Ureter (tissue), 1 donor: ENCODE data around the gene FNTB. TPM values are rescaled to one million over a fixed set of nuclear protein-coding genes. Genes with fewer than 3 reads are reported as not detected.

Source experiments
- DNase-seq: peaks from one replicate; pipeline ENCODE4 v3.0.0-alpha.2; 2020; ENCODE audit warnings: low spot score
- total RNA-seq: library from RNA; stranded (reverse); gene quantifications from one replicate; pipeline ENCODE4 v1.2.4, GENCODE V29; 2023
- donor health status: DM: yes; HTN: yes; CAD: no.

The FNTB gene
- total RNA-seq, 1 donor from 2014 or later, result 28.3 TPM

DNA sequence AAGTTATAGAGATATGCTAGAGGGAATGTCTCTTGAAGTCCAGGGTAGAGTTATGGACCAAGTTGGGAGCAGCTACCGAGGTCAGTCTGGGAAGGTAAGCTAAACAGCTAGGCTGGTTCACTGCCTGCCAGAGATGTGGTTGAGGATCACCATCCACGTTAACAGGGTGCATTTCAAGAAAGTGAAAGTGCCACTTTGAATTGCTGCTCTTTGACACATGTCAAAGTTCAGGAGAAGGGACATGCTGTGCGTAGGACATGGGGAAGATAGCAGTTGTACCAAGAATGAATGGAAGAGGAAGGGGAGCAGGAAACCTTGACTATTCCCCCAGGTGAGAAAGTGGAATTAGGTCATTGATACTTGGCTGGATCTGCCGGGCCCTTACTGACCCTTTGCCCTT, 66.1 kb downstream of the FNTB start:
- no peak for DNase-seq

- DNase-seq, result no peak
Measured at GRCh38 chr14:65053466-65053865, 66.8 kb downstream of the FNTB start.

DNA sequence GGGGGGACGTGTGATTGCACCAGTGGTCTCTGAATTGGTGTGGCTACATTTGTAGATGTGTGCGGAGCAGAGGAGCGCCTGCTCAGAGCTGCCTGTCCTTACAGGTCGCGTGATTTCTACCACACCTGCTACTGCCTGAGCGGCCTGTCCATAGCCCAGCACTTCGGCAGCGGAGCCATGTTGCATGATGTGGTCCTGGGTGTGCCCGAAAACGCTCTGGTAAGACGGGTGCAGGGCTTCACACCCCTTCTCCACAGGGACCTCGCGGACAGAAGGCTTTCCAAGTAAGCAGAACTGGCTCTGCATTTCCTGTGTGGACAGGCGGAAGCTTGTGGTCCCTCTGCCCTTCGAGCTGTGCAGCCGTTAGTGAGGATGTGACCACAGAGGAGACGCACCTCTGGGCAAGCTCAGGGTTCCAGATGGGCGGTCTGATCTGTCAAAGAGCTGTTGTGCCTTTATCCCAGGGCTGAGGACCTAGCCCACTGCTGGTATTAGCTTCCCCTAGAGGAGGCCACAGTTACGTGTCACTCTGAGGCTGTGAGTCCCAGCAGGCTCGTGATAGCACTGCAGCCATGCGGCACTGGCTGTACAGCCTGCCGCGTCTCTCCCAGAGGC, 67.9 kb downstream of the FNTB start:
- DNase-seq, result no peak

DNA sequence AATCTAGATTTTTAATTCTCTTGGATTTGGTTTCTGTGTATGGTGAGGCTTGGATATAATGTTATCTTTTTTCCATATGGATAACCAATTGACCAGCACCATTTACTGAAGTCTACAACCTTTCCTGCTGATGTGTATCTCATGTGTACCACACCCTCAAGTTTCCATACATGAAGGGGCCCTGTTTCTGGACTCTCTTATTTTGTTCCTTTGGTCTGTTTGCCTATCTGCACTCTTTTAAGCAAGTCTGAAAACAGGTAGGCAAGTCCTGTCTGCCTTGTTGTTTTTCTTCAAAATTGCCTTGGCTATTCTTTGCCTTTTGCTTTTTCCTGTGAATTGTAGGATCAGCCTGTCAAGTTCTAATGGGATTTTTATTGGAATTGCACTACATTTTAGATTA, 71.0 kb downstream of the FNTB start:
- no peak for DNase-seq

GRCh38 chr14:65062096-65063075, 75.7 kb downstream of the FNTB start:
- DNase-seq, result no peak

- DNase-seq, result peak; percentile 65
Measured at GRCh38 chr14:65065719-65066118, 79.0 kb downstream of the FNTB start.

DNA sequence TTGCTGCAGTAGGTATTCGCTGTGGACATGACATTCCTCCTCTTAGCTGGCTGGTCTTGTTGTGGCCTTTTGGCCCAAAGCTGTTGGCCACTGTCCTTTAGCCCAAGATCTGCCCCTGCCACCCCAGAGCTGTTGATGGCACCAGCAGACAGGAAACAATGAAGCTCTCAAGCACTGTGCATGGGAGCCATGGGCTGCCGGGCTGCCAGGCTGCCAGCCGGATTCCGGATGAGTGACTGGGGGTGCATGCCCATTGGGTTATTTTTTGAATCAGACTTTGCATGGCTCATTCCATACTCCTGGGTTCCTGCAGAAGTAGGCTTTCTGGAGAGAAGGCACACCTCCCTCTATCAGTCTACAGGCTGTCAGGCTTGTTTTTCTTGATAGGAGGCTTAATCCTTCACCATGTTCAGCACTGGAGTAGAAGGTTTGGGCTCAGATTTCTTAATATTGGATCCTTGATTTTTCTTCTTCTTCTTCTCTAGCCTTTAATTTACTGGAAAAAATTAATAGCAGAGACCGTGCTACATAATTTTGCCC, 83.2 kb downstream of the FNTB start:
- no peak for DNase-seq

DNA sequence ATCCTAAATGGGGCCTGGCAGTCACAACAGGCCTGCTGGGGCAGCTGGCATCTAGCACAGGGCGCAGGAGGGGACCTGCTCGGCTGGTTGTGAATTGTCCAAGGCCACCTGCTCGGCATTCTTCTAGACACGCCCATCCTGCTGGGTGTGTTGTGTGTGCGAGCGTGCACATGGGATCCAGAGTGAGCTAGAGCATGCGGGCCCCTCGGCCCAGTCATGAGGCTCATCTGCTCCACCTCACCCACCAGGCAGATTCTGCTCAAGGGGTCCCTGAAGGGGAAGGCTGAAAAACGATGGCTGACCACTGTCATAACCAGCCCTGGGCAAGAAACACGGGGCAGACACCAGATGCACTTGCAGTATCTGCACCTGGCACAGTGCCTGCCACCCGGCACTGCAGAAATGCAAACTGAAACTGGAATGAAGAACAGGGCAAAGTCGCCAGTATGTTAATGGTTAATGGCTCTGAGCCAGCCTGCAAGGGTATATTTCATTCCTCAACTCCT, 83.8 kb downstream of the FNTB start:
- peak; percentile 82 for DNase-seq

DNA sequence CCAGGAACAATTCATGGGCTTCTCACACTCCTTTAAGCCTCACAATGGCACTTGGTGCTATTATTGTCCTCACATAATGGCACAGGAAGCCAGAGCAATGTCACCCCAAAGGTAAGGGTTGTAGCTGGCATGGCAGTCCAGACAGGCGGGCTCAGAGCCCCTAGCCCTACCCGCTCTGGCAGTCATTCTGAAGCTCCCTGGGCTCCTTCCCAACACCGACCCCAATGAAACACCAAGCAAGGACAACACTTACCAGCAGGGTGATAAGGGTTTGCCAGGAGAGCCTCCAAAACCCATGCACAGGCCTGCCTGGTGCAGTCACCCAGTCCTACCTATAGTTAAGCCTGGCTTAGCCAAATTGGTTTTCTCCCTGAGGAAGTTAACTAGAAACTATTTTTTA, 84.8 kb downstream of the FNTB start:
- no peak for DNase-seq

DNA sequence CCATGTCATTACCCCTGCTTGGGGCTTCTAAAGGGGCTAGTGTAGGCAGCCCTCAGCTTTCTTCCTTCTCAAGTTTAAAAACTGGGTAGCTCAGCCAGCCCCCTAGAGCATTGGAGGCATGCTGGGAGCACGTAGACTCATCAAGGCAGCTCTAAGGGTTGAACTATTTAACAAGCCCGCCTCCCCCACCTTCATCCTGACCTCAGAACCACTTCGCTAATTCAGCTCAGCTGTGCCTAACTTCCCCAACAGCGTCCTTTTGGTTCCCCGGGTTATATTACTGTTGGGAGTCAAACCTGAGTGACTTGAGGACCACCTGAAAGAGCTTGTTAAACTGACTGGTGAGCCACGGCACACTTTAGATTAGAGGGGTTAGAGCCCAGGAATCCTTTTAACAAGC, 85.6 kb downstream of the FNTB start:
- no peak for DNase-seq

GRCh38 chr14:65072937-65073336, 86.2 kb downstream of the FNTB start:
- DNase-seq, result no peak

DNA sequence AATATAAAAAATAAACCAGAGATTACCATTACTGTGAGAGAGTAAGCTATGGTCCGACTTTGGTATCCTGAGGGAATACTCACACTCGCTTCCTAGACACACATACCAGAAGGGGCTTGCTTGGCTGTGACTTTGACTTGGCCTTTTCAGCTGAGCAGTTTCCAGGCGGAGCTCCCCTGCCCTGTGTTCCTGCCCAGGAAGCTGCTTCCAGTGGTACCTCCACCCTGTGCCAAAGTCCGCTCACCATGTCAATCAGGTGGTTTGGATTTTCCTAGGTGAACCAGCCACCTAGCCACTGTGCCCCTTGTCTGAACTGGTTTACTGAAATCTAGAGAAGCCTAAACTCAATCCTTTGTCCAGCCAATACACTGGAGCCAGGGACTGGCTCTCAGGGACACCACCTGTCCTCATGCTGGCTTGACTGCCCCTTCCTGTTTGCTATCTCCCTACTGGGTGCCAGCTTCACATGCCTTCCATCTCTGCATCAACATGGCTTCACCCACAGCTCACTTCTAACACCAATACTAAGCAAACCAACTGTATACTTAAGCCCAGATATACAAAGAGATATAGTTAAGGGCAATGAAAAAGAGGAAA, 87.0 kb downstream of the FNTB start:
- DNase-seq, result no peak

DNA sequence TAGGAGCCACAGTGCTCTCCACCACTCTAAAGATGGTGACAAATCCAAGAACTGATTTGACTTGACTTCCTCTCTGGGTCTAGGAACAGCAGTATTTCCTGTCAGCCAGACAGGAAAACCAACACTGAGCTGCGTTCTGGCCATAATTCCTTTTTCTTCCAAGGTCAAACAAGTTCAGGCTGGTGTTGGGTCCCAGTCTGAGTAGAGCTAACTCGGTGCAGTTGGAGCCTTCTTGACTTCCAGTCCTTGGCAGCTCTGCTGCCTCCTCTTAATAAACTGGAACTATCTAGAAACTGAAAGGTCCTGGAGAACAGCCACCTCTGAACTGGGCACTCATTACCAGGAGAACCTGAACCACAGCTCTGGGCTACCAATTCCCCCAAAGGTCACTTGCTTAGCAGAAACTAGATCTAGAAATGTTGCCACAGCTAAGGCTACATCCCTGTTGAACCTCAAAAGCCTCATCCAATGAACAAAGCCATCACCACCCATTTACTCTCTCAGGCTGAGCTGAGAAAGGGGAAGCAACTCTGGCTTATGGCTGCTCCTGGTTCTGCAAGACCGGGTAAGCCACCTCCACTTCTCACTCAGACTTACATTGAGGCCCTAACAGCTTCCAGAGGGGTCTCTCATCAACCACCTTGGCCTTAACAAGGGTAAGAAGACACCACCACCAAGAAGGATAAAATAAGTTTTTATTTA, 87.9 kb downstream of the FNTB start:
- no peak for DNase-seq

DNA sequence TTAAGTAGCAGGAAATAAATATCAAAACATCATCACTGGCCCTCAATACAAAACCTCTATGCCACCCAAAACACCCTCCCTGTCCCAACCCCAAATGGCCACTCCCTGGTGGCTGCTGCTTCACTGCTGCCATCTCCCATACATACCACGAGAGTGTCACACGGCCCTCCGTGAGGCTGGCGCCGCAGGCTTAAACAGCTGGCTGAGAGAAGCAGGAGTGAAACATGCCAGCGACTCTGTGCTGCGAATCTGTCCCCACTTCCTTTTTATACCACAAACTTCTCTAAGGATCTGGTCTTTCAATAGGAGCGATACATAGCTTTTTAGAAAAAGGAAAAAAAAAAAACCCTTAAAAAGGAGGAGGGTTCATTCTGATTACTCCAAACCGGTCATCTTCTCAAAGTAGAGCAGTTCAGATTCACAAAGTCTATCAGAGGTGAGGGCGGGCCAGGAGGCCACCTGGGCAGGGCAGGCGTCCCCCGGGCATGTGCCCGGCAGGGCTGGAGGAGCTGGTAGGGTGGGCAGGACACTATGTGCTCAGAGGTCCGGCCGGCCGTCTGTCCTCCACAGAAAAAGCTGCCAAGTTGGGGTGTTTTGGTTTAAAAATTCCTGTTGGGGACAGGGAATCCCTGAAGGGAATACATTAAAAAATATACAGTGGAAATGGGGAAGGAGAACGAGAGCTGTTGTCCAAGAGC, 89.1 kb downstream of the FNTB start:
- DNase-seq, result no peak

DNA sequence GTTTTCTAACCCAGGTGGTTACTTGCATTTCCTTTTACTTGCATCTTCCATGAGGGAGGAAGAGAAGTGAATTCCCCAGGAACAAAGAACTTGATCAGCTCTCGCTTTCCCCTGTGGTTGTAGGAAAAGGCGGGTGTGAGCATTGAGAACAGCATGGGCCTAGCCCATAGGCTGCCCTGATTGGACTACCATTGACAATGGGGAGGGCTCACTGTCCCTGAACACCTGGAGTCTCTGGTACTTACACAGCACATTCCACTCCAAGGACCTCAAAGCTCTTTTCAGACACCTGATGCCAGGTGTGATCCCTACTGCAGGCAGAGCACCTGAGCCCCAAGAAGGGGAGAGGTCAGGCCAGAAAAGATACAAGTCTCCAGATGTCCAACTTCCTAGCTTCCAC, 90.6 kb downstream of the FNTB start:
- no peak for DNase-seq

GRCh38 chr14:65079201-65079600, 92.5 kb downstream of the FNTB start:
- no peak for DNase-seq

DNA sequence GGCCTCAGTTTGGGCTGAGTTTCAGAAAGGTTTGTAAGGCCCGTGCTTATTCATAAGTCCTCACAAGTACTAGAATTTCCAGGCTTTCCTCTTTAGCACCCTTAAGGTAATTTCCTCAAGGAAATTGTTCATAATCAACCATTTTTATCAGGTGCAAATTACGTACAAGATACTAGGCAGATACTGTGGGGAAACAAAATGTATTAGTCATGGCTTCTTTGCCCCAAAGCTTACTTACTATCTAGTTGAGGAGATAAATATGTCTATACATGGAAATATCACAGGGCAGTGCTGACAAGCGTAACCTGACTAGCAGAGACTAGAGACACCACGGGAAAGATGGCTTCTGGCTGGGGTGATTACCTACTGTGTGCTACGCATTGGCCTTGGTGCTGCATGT, 93.1 kb downstream of the FNTB start:
- DNase-seq, result no peak

DNA sequence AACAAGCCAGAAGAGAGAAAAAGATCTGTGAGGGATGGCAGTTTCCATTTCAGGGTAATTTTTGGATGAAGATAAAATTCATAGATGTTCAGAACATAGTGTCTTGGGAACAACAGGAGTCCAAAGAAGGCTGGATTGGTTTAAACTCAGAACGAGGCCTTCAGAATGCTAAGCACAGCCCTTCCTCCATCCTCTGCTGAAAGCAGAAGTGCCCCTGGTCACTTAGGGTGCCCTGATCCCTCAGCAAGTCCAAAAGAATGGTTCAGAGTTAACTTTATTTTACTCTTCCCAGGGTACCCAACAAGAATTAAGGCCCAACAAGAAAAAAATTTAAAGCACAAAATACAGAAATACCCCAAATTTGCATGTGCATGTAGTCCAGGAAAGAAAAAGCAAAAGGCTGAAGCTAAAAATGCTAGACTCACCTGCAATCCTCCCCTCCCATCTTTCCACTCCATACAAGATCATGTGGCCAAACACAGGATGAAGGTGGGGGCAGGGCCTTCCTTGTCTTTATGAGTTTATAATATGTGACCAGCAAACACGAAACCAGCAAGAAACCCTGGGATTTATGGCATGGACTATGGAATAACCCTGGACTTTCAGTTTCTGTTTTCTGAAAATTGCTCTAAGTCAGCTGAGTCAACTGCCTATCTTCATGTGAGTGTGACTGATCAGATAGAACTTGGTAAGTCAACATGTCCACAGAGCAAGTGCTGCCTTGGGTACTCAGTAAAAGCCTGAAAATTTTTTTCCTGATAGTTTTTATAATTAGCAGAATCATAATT, 94.5 kb downstream of the FNTB start:
- DNase-seq, result no peak

DNA sequence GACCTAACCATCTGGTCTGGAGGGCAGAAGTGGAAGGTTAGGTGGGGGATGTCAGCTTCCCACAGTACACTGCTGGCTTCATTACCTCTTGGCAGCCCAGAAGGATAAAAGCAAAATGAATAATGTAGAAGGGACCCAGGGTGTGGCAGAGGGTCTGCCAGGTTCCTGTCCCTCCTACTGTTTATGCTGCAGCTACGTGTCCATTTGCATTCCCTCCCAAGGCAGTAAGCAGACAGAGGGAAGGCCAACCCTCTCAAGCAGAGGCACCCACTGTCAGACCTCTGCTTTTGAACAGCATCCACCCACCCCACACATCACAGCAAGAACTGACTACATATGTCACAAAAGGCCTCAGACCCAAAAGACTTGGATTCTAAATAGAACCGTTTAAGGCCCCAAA, 96.2 kb downstream of the FNTB start:
- no peak for DNase-seq
